ENCODE results near the gene RABEP2. TPM values are rescaled to one million over a fixed set of nuclear protein-coding genes. Genes with fewer than 3 reads are reported as not detected.
"Not testable (repeated sequence)": the region's sequence is repeated elsewhere in the genome, so short reads cannot be mapped to it uniquely, and the experiment has no call there.

Gene RABEP2
- total RNA-seq, 4 donors from 2014 or later = 18.9 to 30.2 (median 24.9) TPM

DNA sequence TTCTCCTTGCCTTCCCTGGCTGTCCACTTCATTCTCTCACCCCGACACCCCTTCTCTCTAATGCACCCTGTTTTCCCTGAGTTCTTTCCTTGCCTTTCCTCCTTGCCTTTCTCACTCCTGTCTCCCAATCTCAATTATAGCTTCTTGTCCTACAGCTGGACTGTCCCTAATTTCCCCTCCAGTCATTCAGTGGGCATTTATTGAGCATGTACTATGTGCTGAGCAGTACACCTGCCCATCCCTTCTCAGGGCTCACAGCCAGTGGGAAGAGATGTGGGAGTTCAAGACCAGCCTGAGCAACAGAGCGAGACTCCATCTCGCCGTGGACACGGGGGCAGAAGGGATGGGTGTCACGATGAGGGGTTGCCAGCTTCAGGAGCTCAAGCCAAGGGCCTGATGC lies 41.0 kb downstream of the RABEP2 start:
- Histone ChIP-seq H3K4me1 (peaks cover 0 to 15% (median 11%) of the 10 kb centered on the region in 3 donors), H3K36me3 (no peaks in the 10 kb centered on the region)
- 80 to 100% methylated on average over 1 of the region's 6 CpGs for WGBS, 2 donors (ENCODE audit: low coverage in 1 of 2)

DNA sequence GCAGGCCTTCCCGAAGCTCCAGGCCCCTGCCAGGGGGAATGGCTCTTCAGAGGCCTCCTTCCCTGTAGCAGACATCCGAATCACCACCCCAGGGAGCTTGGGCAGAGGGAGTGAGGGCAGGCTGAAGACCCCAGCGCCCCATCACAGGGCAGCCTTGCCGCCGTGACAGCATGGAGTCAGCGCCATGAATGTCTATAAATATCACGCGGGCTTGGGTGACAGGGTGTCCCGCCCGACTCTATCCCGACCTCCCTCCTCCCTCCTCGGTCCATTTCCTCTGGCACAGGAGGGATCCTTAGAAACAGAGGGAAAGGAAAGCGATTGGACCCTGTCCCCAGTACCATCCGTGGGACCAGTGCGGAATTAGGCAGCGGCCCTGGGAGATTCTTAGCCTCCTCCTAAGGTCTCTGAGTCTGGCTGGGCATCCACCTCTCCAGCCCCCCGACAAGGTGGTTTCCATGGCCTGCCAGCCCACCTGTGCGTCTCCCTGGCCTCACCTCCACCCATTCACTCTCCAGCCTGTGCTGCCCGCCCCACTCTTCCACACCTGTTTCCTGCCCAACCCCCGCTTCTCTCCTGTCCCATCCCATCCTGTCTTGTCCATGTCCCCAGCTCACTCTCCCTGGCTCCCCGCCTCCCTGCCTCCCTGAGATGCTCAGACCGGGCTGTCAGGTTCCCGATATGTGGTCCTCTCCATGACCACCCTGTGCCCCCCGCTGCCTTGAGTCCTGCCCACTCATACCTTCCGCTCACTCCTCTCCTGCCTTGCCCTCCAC lies 41.6 kb downstream of the RABEP2 start:
- Histone ChIP-seq H3K4me1 (peaks cover 0 to 18% (median 12%) of the 10 kb centered on the region in 3 donors), H3K9me3 (no peaks in the 10 kb centered on the region), H3K4me3 (no peak overlapping the region), H3K27ac (no peak overlapping the region), H3K36me3 (no peaks in the 10 kb centered on the region), H3K27me3 (peaks cover 36% of the 10 kb centered on the region)
- no peak for ATAC-seq
- TF ChIP-seq EP300 (IDR thresholded peaks at IDR 0.05) (no peak), POLR2A (IDR thresholded peaks at IDR 0.05) (no peak), CTCF (IDR thresholded peaks at IDR 0.05) (no peak), POLR2AphosphoS5 (IDR thresholded peaks at IDR 0.05) (no peak)
- WGBS, 2 donors (ENCODE audit: low coverage in 1 of 2) = 59 to 85% methylated on average over 9 to 16 of the region's 25 CpGs

More for the DNA sequence above, 41.0 kb downstream of the RABEP2 start:
- no peak for ATAC-seq
- Histone ChIP-seq H3K9me3 (no peaks in the 10 kb centered on the region), H3K4me3 (no peak overlapping the region), H3K27ac (no peak overlapping the region), H3K27me3 (peaks cover 36% of the 10 kb centered on the region)
- TF ChIP-seq POLR2A (IDR thresholded peaks at IDR 0.05) = no peak
- no peak for TF ChIP-seq EP300 (IDR thresholded peaks at IDR 0.05)
- no peak for TF ChIP-seq CTCF (IDR thresholded peaks at IDR 0.05)
- no peak for TF ChIP-seq POLR2AphosphoS5 (IDR thresholded peaks at IDR 0.05)

GRCh38 chr16:28882551-28883160 lies 42.4 kb downstream of the RABEP2 start:
- Histone ChIP-seq H3K27ac (no peak overlapping the region), H3K27me3 (peaks cover 36% of the 10 kb centered on the region), H3K9me3 (no peaks in the 10 kb centered on the region), H3K4me1 (peaks cover 0 to 18% (median 12%) of the 10 kb centered on the region in 3 donors), H3K4me3 (no peak overlapping the region), H3K36me3 (no peaks in the 10 kb centered on the region)
- ATAC-seq = no peak
- TF ChIP-seq POLR2A (IDR thresholded peaks at IDR 0.05) (no peak), POLR2AphosphoS5 (IDR thresholded peaks at IDR 0.05) (no peak), CTCF (IDR thresholded peaks at IDR 0.05) (no peak), EP300 (IDR thresholded peaks at IDR 0.05) (no peak)
- WGBS, 2 donors (ENCODE audit: low coverage in 1 of 2) = 40 to 50% methylated on average over 1 to 2 of the region's 24 CpGs

DNA sequence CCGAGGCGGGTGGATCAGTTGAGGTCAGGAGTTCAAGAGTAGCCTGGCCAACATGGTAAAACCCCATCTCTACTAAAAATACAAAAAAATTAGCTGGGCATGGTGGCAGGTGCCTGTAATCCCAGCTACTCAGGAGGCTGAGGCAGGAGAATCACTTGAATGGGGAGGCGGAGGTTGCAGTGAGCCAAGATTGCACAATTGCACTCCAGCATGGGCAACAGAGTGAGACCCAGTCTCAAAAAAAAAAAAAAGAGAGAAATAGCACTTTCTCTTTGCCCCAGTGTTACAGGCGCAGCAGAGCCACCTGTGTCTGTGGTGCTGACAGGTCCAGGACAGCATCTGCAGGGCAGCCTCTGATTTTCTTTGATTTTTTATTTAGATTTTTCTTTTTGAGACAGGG lies 43.5 kb downstream of the RABEP2 start:
- H3K4me1 ChIP-seq = peaks cover 0 to 18% (median 12%) of the 10 kb centered on the region in 3 donors
- ATAC-seq, H3K36me3 ChIP-seq, H3K9me3 ChIP-seq, H3K4me3 ChIP-seq, H3K27ac ChIP-seq: not testable (repeated sequence)
- 84 to 100% methylated on average over 1 to 3 of the region's 4 CpGs for WGBS, 2 donors (ENCODE audit: low coverage in 1 of 2)
- peaks cover 36% of the 10 kb centered on the region for H3K27me3 ChIP-seq

GRCh38 chr16:28880955-28881354 lies 44.1 kb downstream of the RABEP2 start:
- TF ChIP-seq CTCF (IDR thresholded peaks at IDR 0.05) (no peak), POLR2A (IDR thresholded peaks at IDR 0.05) (no peak), EP300 (IDR thresholded peaks at IDR 0.05) (no peak), POLR2AphosphoS5 (IDR thresholded peaks at IDR 0.05) (no peak)
- no peaks in the 10 kb centered on the region for H3K9me3 ChIP-seq
- 56 to 69% methylated on average over 2 to 3 of the region's 4 CpGs for WGBS, 2 donors (ENCODE audit: low coverage in 1 of 2)

More at GRCh38 chr16:28880955-28881354, 44.1 kb downstream of the RABEP2 start:
- no peaks in the 10 kb centered on the region for H3K36me3 ChIP-seq
- no peak overlapping the region for H3K27ac ChIP-seq
- no peak for ATAC-seq
- peaks cover 0 to 18% (median 12%) of the 10 kb centered on the region in 3 donors for H3K4me1 ChIP-seq
- no peak overlapping the region for H3K4me3 ChIP-seq
- H3K27me3 ChIP-seq = peaks cover 36% of the 10 kb centered on the region

Measured in gastroesophageal sphincter (tissue), 4 donors.